ENCODE results near the gene PEBP1.

The PEBP1 gene

DNA sequence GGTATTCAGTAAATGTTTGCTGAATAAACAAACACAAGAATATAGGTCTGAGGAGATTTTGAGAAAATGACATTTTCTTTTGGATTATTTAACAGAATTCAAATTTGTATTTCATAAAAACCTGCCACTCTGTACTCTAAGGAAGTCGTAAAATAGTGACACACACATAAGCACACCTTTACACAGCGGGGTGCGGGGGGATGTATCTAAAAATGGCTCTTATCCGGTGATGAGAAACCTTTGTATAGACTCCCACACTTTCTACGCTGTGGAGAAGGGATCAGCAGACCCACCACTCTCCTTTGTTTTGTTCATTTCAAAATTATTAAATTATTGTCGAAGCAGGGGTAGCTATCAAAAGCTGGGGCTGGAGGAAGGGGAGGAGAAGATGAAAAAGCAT is 58.0 kb downstream of the PEBP1 start:
- TF ChIP-seq GATA2 (IDR thresholded peaks at IDR 0.05; ENCODE audit: low read depth, low read length) (no peak), GATA3 (IDR thresholded peaks at IDR 0.05; ENCODE audit: low read depth, low read length) (no peak)
